A673 (cell line): ENCODE results near the gene TMEM108. TPM values are rescaled to one million over a fixed set of nuclear protein-coding genes. Genes with fewer than 3 reads are reported as not detected.

Source experiments
- BruUV-seq: library from RNA; stranded (reverse); fragments of 400-500 nt; replicated peaks from 2 replicates; lab custom pipeline; 2021; lab: Mats Ljungman, UMichigan
- CTCF ChIA-PET: fragments of 300-600 bp; sonication (Branson Sonifier 250); formaldehyde crosslinking; loops from one replicate; lab custom pipeline; 2022; ENCODE audit warnings: antibody characterized with exemption; lab: Charles Lee
- POLR2A ChIA-PET: fragments of 300-600 bp; sonication (Branson Sonifier 250); formaldehyde crosslinking; loops from one replicate; lab custom pipeline; 2022; ENCODE audit warnings: antibody characterized with exemption; ENCODE audit not compliant: low non-redundant PET; lab: Charles Lee
- DNase-seq: peaks from one replicate; pipeline ENCODE4 v3.0.0-alpha.2; 2015; ENCODE audit warnings: low spot score
- H3K27ac ChIP-seq: fragments of 200-600 bp; sonication (generic); 2 replicates; pipeline ENCODE4 v1.5.1; 2016; ENCODE audit warnings: mixed run types, low read depth, mild to moderate bottlenecking, mixed read lengths, antibody characterized with exemption, low read length; ENCODE audit not compliant: poor library complexity, severe bottlenecking
- H3K27me3 ChIP-seq: fragments of 200-600 bp; sonication (generic); replicated peaks from 2 replicates; pipeline ENCODE4 v1.6.1; 2017; ENCODE audit warnings: mixed run types, low read depth, mild to moderate bottlenecking, mixed read lengths, antibody characterized with exemption, low read length; ENCODE audit not compliant: insufficient read depth, poor library complexity
- H3K36me3 ChIP-seq: fragments of 200-600 bp; sonication (generic); 2 replicates; pipeline ENCODE4 v1.6.1; 2016; ENCODE audit warnings: mixed run types, mild to moderate bottlenecking, mixed read lengths, antibody characterized with exemption, low read length; ENCODE audit not compliant: insufficient read depth, poor library complexity, severe bottlenecking
- H3K4me1 ChIP-seq: fragments of 200-600 bp; sonication (generic); 2 replicates; pipeline ENCODE4 v1.6.1; 2017; ENCODE audit warnings: mixed run types, mild to moderate bottlenecking, mixed read lengths, antibody characterized with exemption, low read length; ENCODE audit not compliant: insufficient read depth, poor library complexity, severe bottlenecking
- H3K4me3 ChIP-seq: fragments of 200-600 bp; sonication (generic); 2 replicates; pipeline ENCODE4 v1.5.1; 2016; ENCODE audit warnings: low read depth, mixed run types, mild to moderate bottlenecking, mixed read lengths, low read length; ENCODE audit not compliant: poor library complexity, severe bottlenecking
- H3K9me3 ChIP-seq: fragments of 200-600 bp; sonication (generic); 2 replicates; pipeline ENCODE4 v1.6.1; 2016; ENCODE audit warnings: mixed run types, low read depth, mild to moderate bottlenecking, mixed read lengths, antibody characterized with exemption, low read length; ENCODE audit not compliant: poor library complexity, severe bottlenecking
- EZH2 ChIP-seq: fragments of 200-600 bp; sonication (generic); IDR thresholded peaks from 2 replicates; pipeline ENCODE4 v1.6.1; 2017; ENCODE audit warnings: borderline replicate concordance, low read depth, mild to moderate bottlenecking, mixed read lengths, antibody characterized with exemption, low read length; ENCODE audit not compliant: poor library complexity, severe bottlenecking
- intact Hi-C: fragments of 100-400 bp; cut with micrococcal nuclease; formaldehyde crosslinking; loops from one replicate; pipeline ENCODE4 v1.10.0; 2022; ENCODE audit not compliant: unreplicated experiment
- total RNA-seq: library from RNA; stranded (reverse); gene quantifications from 2 replicates; pipeline ENCODE4 v1.2.3, GENCODE V29; 2021
- TF ChIP-seq, protein P1 (sequence below): fragments of 300-800, 200-600 bp; sonication (generic); conservative IDR thresholded peaks from 2 replicates; pipeline ENCODE4 v1.5.1; 2017; ENCODE audit warnings: low read depth, mild to moderate bottlenecking, antibody characterized with exemption, low read length, moderate library complexity, mixed read lengths

Gene TMEM108
- total RNA-seq, 1 experiment from 2014 or later = 0.30 TPM

DNA sequence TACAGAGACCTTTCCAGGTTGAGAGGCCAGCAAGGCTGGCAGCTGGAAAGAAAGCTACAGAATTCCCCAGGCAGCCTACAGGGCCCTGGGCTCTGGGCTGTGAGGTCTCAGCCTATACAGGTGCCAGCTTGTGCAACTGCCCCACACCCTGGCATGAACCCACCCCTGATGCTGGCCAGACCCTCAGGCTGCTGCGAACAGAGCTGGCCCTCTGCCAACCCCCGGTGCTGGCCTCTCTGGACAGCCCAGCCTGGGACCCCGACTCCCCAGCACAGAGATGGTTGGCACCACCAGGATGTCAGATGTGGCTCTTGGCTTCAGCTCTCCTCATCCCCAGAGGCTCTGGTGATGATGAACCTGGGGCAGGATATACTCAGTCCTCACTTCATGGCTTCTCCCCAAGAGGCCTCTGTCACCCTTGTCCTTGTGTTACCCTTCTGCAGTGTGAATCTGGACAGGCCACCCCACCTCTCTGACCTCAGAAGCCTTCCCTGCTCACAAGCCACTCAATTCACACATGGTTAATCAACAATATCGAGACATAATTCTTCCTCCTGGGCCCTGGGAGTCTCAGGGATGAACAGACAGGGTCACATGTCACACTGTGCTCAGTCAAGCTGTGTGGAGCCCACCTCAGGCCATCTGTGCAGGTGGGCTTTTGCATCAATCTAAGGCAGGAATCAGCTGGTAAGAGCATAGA is 350.7 kb downstream of the TMEM108 start:
- no peak overlapping the region for H3K27ac ChIP-seq
- no TSS peak for BruUV-seq
- TF ChIP-seq, protein P1, sequence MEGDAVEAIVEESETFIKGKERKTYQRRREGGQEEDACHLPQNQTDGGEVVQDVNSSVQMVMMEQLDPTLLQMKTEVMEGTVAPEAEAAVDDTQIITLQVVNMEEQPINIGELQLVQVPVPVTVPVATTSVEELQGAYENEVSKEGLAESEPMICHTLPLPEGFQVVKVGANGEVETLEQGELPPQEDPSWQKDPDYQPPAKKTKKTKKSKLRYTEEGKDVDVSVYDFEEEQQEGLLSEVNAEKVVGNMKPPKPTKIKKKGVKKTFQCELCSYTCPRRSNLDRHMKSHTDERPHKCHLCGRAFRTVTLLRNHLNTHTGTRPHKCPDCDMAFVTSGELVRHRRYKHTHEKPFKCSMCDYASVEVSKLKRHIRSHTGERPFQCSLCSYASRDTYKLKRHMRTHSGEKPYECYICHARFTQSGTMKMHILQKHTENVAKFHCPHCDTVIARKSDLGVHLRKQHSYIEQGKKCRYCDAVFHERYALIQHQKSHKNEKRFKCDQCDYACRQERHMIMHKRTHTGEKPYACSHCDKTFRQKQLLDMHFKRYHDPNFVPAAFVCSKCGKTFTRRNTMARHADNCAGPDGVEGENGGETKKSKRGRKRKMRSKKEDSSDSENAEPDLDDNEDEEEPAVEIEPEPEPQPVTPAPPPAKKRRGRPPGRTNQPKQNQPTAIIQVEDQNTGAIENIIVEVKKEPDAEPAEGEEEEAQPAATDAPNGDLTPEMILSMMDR = no peak
- no peak for TF ChIP-seq EZH2
- H3K4me1 ChIP-seq = no peaks in the 10 kb centered on the region
- no peaks in the 10 kb centered on the region for H3K27me3 ChIP-seq
- H3K9me3 ChIP-seq = no peaks in the 10 kb centered on the region
- H3K36me3 ChIP-seq = no peaks in the 10 kb centered on the region
- POLR2A ChIA-PET = no interaction called here
- intact Hi-C loops = no loop called here
- no peak overlapping the region for H3K4me3 ChIP-seq
- no peak for DNase-seq
- CTCF ChIA-PET = interaction anchor here (0.7 kb wide), 1 partner anchor 658 kb away, joined by 6 read pairs; no protein-coding TSS in a partner anchor

DNA sequence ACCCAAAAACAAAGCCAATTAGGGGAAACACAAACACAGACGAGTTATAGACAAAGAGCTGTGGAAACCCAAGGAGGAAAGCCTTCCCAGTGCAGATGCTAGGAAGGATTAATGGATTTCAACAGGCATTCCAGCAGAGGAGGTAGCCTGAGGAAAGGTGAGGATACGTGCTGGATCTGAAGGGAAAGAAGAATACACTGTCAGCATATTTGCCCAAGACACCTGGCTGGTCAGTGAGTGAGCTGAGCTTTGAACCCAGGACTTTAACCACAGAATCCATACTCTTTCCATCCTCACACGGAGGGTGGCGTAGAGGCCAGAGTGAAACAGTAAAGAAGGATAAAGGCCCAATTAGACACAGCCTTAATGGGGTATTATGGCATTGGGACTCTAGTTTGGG is 352.5 kb downstream of the TMEM108 start:
- no peak overlapping the region for H3K4me3 ChIP-seq
- H3K27ac ChIP-seq = no peak overlapping the region
- ChIA-PET POLR2A (no interaction called here), CTCF (no interaction called here)
- H3K4me1 ChIP-seq = no peaks in the 10 kb centered on the region
- H3K9me3 ChIP-seq = no peaks in the 10 kb centered on the region
- no peaks in the 10 kb centered on the region for H3K27me3 ChIP-seq
- TF ChIP-seq, protein P1 = no peak
- TF ChIP-seq EZH2 = no peak
- DNase-seq = no peak
- no TSS peak for BruUV-seq
- H3K36me3 ChIP-seq = no peaks in the 10 kb centered on the region
- intact Hi-C loops = no loop called here

DNA sequence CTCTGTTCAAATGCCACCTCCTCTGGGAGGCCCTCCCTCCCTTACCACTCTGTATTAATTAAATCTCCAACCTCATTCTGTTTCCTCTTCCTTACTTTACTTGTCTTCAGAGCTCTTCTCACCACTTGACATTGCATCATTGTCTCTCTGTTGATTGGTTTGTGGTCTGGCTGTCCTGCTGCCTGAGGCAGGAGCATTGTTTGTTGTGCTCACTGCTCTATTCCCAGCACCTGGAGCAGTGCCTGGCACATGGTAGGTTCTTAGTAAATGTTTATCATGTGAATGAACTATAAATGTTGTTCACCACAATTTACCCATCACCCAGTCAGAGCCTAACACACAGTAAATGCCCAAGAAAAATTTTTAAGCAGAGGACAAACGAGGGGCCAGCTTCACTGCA is 355.0 kb downstream of the TMEM108 start:
- Histone ChIP-seq H3K27me3 (peaks cover 13% of the 10 kb centered on the region), H3K36me3 (no peaks in the 10 kb centered on the region), H3K27ac (no peak overlapping the region), H3K4me1 (no peaks in the 10 kb centered on the region), H3K9me3 (no peaks in the 10 kb centered on the region), H3K4me3 (no peak overlapping the region)
- intact Hi-C loops = no loop called here
- TF ChIP-seq EZH2 = no peak
- TF ChIP-seq, protein P1 = no peak
- DNase-seq = no peak
- CTCF ChIA-PET = no interaction called here
- BruUV-seq = no TSS peak
- POLR2A ChIA-PET = no interaction called here
